Measurements from ENCODE around the gene HSPA12A.
A peak's percentile ranks its signal among the peaks of the same experiment; 100 is the strongest.

The HSPA12A gene

DNA sequence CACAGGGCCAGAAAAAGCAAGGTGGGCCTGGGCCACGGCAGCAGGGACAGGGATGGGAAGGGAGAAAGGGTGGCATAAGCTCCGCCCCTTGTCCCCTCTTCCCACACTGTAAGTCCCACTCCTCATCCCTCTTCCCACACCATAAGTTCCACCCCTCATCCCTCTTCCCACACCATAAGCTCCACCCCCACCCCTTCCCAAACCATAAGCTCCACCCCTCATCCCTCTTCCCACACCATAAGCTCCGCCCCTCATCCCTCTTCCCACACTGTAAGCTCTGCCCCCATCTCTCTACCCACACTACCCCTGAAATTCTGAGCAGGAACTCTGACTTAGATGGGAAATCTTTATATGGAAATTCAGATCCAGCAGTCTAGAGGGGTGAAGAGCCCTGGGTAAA is 55.7 kb downstream of the HSPA12A start:
- Histone ChIP-seq H3K27ac (replicated peaks; ENCODE audit: low read length) (no peak overlapping the region), H2BK15ac (ENCODE audit: low read length) (no peak overlapping the region), H2BK5ac (ENCODE audit: low read length) (no peak overlapping the region), H4K91ac (ENCODE audit: low read depth, low read length, poor library complexity) (no peak overlapping the region), H3K23ac (ENCODE audit: low read depth, low read length, poor library complexity) (no peak overlapping the region), H3K36me3 (replicated peaks in 1 of 2; ENCODE audit: control insufficient read depth in 2 of 2, insufficient read depth in 2 of 2, low read length in 2 of 2) (no peaks in the 10 kb centered on the region), H4K8ac (ENCODE audit: low read depth, low read length) (no peak overlapping the region), H3K18ac (ENCODE audit: low read length) (no peak overlapping the region), H3K4ac (ENCODE audit: low read length) (no peak overlapping the region), H3K4me2 (ENCODE audit: insufficient read depth, low read length, poor library complexity, severe bottlenecking) (no peak overlapping the region), H3K4me3 (ENCODE audit: low read length in 2 of 2) (no peak overlapping the region), H3K4me1 (ENCODE audit: control insufficient read depth in 2 of 2, insufficient read depth in 1 of 2, low read depth in 1 of 2, low read length in 2 of 2) (peaks cover 0 to 2% of the 10 kb centered on the region in 2 donors), H2BK120ac (ENCODE audit: low read depth, low read length) (no peak overlapping the region), H3K9ac (ENCODE audit: low read depth, low read length, poor library complexity) (no peak overlapping the region), H2AFZ (ENCODE audit: low read length) (no peak overlapping the region), H3K27me3 (ENCODE audit: control insufficient read depth in 3 of 3, insufficient read depth in 3 of 3, low read depth in 1 of 3, low read length in 3 of 3) (no peaks in the 10 kb centered on the region), H2BK12ac (ENCODE audit: low read length) (no peak overlapping the region), H3K14ac (ENCODE audit: low read length) (no peak overlapping the region), H2AK5ac (ENCODE audit: low read depth, low read length) (no peak overlapping the region), H3K79me1 (ENCODE audit: low read depth, low read length) (no peaks in the 10 kb centered on the region), H3K9me3 (replicated peaks in 1 of 2; ENCODE audit: control insufficient read depth in 2 of 2, insufficient read depth in 1 of 2, low read depth in 1 of 2, low read length in 2 of 2) (no peaks in the 10 kb centered on the region)
- no CpG with 5 or more reads among the region's 3 CpGs for WGBS, 2 donors (ENCODE audit: extremely low coverage in 2 of 2, insufficient read length in 2 of 2, insufficient replicate concordance in 1 of 2)
- no peak for DNase-seq (ENCODE audit: low spot score)

DNA sequence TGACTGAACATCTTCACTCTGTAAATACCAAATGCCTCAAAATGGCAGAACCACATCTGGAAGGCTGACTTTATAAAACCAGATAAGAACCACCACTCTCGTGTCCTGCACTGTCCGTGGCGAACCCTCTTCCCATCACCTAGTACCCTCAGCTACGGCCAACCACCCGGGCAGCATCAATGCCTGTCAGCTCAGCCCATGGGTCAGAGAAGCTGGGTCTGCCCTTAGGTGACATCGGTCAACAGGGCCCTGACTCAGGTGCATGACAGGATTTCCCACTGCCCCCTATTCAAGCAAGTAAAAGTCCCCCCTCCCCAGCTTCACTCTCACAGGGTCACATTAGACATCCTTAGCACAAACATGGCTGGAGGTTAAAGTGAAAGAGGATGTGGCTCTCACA is 56.6 kb downstream of the HSPA12A start:
- Histone ChIP-seq H3K4me1 (ENCODE audit: control insufficient read depth in 2 of 2, insufficient read depth in 1 of 2, low read depth in 1 of 2, low read length in 2 of 2) (no peaks in the 10 kb centered on the region), H3K23ac (ENCODE audit: low read depth, low read length, poor library complexity) (no peak overlapping the region), H4K8ac (ENCODE audit: low read depth, low read length) (no peak overlapping the region), H3K4me3 (ENCODE audit: low read length in 2 of 2) (no peak overlapping the region), H2AK5ac (ENCODE audit: low read depth, low read length) (no peak overlapping the region), H2BK120ac (ENCODE audit: low read depth, low read length) (no peak overlapping the region), H3K27me3 (ENCODE audit: control insufficient read depth in 3 of 3, insufficient read depth in 3 of 3, low read depth in 1 of 3, low read length in 3 of 3) (no peaks in the 10 kb centered on the region), H2BK15ac (ENCODE audit: low read length) (no peak overlapping the region), H3K9me3 (replicated peaks in 1 of 2; ENCODE audit: control insufficient read depth in 2 of 2, insufficient read depth in 1 of 2, low read depth in 1 of 2, low read length in 2 of 2) (no peaks in the 10 kb centered on the region), H4K91ac (ENCODE audit: low read depth, low read length, poor library complexity) (no peak overlapping the region), H3K36me3 (replicated peaks in 1 of 2; ENCODE audit: control insufficient read depth in 2 of 2, insufficient read depth in 2 of 2, low read length in 2 of 2) (no peaks in the 10 kb centered on the region), H3K14ac (ENCODE audit: low read length) (no peak overlapping the region), H3K9ac (ENCODE audit: low read depth, low read length, poor library complexity) (no peak overlapping the region), H3K18ac (ENCODE audit: low read length) (no peak overlapping the region), H3K4me2 (ENCODE audit: insufficient read depth, low read length, poor library complexity, severe bottlenecking) (no peak overlapping the region), H3K27ac (replicated peaks; ENCODE audit: low read length) (no peak overlapping the region), H2AFZ (ENCODE audit: low read length) (no peak overlapping the region), H3K4ac (ENCODE audit: low read length) (no peak overlapping the region), H2BK12ac (ENCODE audit: low read length) (no peak overlapping the region), H3K79me1 (ENCODE audit: low read depth, low read length) (no peaks in the 10 kb centered on the region), H2BK5ac (ENCODE audit: low read length) (no peak overlapping the region)
- WGBS, 2 donors (ENCODE audit: extremely low coverage in 2 of 2, insufficient read length in 2 of 2, insufficient replicate concordance in 1 of 2) = no CpG with 5 or more reads among the region's 6 CpGs
- DNase-seq (ENCODE audit: low spot score) = no peak

DNA sequence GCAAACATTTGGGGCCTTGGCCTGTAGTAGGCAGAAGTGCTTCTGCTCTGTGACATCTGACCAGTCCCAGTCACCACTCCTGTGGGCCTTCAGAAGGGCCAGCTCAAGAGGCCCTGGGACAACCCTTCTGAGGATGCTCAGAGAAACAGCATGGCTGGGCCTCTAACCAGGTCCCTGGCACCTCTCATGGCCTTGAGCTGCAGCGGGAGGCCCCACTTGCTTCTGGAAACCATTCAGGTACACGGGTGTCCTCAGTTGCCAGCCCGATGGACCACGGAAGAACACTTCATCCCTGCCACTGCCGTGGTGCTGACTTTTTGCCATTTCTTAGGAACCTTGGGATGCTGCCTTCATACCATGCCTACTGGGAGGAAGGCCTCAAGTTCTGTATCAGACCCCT is 57.6 kb downstream of the HSPA12A start:
- Histone ChIP-seq H3K27ac (replicated peaks; ENCODE audit: low read length) (no peak overlapping the region), H4K8ac (ENCODE audit: low read depth, low read length) (no peak overlapping the region), H3K4me2 (ENCODE audit: insufficient read depth, low read length, poor library complexity, severe bottlenecking) (no peak overlapping the region), H3K9me3 (replicated peaks in 1 of 2; ENCODE audit: control insufficient read depth in 2 of 2, insufficient read depth in 1 of 2, low read depth in 1 of 2, low read length in 2 of 2) (no peaks in the 10 kb centered on the region), H3K9ac (ENCODE audit: low read depth, low read length, poor library complexity) (no peak overlapping the region), H3K27me3 (ENCODE audit: control insufficient read depth in 3 of 3, insufficient read depth in 3 of 3, low read depth in 1 of 3, low read length in 3 of 3) (no peaks in the 10 kb centered on the region), H3K36me3 (replicated peaks in 1 of 2; ENCODE audit: control insufficient read depth in 2 of 2, insufficient read depth in 2 of 2, low read length in 2 of 2) (no peaks in the 10 kb centered on the region), H3K18ac (ENCODE audit: low read length) (peak overlapping the region; percentile 32), H3K4ac (ENCODE audit: low read length) (no peak overlapping the region), H2BK15ac (ENCODE audit: low read length) (no peak overlapping the region), H3K4me1 (ENCODE audit: control insufficient read depth in 2 of 2, insufficient read depth in 1 of 2, low read depth in 1 of 2, low read length in 2 of 2) (no peaks in the 10 kb centered on the region), H3K14ac (ENCODE audit: low read length) (no peak overlapping the region), H2AFZ (ENCODE audit: low read length) (no peak overlapping the region), H3K4me3 (ENCODE audit: low read length in 2 of 2) (no peak overlapping the region), H2BK12ac (ENCODE audit: low read length) (no peak overlapping the region), H2BK120ac (ENCODE audit: low read depth, low read length) (no peak overlapping the region), H3K79me1 (ENCODE audit: low read depth, low read length) (no peaks in the 10 kb centered on the region), H4K91ac (ENCODE audit: low read depth, low read length, poor library complexity) (no peak overlapping the region), H2AK5ac (ENCODE audit: low read depth, low read length) (no peak overlapping the region), H3K23ac (ENCODE audit: low read depth, low read length, poor library complexity) (no peak overlapping the region), H2BK5ac (ENCODE audit: low read length) (no peak overlapping the region)
- no peak for DNase-seq (ENCODE audit: low spot score)
- WGBS, 2 donors (ENCODE audit: extremely low coverage in 2 of 2, insufficient read length in 2 of 2, insufficient replicate concordance in 1 of 2) = no CpG with 5 or more reads among the region's 5 CpGs

DNA sequence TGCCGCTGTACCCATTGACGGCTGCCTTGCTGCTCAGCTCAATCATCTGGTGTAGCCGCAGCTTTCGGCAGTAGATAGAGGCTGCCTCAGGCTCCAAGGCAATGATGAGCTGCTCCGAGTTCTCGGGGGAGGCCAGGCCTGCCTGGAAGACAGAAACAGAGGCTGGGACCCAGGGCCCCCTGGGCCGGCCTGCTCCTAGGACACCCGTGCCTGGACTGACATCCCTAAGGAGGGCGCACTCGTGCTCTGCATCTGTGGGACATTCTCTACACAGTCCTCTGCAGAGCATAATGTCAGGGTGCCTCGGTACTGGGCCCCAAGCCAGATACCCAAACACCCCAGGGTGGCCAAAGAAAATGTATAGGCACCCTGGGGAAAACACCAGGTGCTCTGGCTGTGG is 58.5 kb downstream of the HSPA12A start:
- H3K9me3 ChIP-seq (replicated peaks in 1 of 2; ENCODE audit: control insufficient read depth in 2 of 2, insufficient read depth in 1 of 2, low read depth in 1 of 2, low read length in 2 of 2) = no peaks in the 10 kb centered on the region
- no CpG with 5 or more reads among the region's 11 CpGs for WGBS, 2 donors (ENCODE audit: extremely low coverage in 2 of 2, insufficient read length in 2 of 2, insufficient replicate concordance in 1 of 2)

More for the DNA sequence above, 58.5 kb downstream of the HSPA12A start:
- H3K9ac ChIP-seq (ENCODE audit: low read depth, low read length, poor library complexity) = no peak overlapping the region
- no peak overlapping the region for H2BK120ac ChIP-seq (ENCODE audit: low read depth, low read length)
- no peak overlapping the region for H2AFZ ChIP-seq (ENCODE audit: low read length)
- H3K4me1 ChIP-seq (ENCODE audit: control insufficient read depth in 2 of 2, insufficient read depth in 1 of 2, low read depth in 1 of 2, low read length in 2 of 2) = no peaks in the 10 kb centered on the region
- no peak overlapping the region for H3K4ac ChIP-seq (ENCODE audit: low read length)
- no peaks in the 10 kb centered on the region for H3K27me3 ChIP-seq (ENCODE audit: control insufficient read depth in 3 of 3, insufficient read depth in 3 of 3, low read depth in 1 of 3, low read length in 3 of 3)
- H3K4me3 ChIP-seq (ENCODE audit: low read length in 2 of 2) = no peak overlapping the region
- no peak overlapping the region for H2AK5ac ChIP-seq (ENCODE audit: low read depth, low read length)
- H4K8ac ChIP-seq (ENCODE audit: low read depth, low read length) = no peak overlapping the region
- no peak overlapping the region for H2BK15ac ChIP-seq (ENCODE audit: low read length)
- no peak for DNase-seq (ENCODE audit: low spot score)
- no peak overlapping the region for H2BK12ac ChIP-seq (ENCODE audit: low read length)
- H3K79me1 ChIP-seq (ENCODE audit: low read depth, low read length) = no peaks in the 10 kb centered on the region
- no peak overlapping the region for H4K91ac ChIP-seq (ENCODE audit: low read depth, low read length, poor library complexity)
- H2BK5ac ChIP-seq (ENCODE audit: low read length) = no peak overlapping the region
- no peaks in the 10 kb centered on the region for H3K36me3 ChIP-seq (replicated peaks in 1 of 2; ENCODE audit: control insufficient read depth in 2 of 2, insufficient read depth in 2 of 2, low read length in 2 of 2)
- no peak overlapping the region for H3K27ac ChIP-seq (replicated peaks; ENCODE audit: low read length)
- H3K23ac ChIP-seq (ENCODE audit: low read depth, low read length, poor library complexity) = no peak overlapping the region
- H3K4me2 ChIP-seq (ENCODE audit: insufficient read depth, low read length, poor library complexity, severe bottlenecking) = no peak overlapping the region
- H3K18ac ChIP-seq (ENCODE audit: low read length) = no peak overlapping the region
- no peak overlapping the region for H3K14ac ChIP-seq (ENCODE audit: low read length)

All from neuronal stem cell (in vitro differentiated cells).